Gastrocnemius medialis (tissue), 4 donors: Measurements from ENCODE around the gene RNF2.

Experiments used
- CTCF ChIP-seq, 5 experiments: fragments of 450-650 bp in 3 of 5; fragments of 200-600 bp in 2 of 5; sonication (generic) in 2 of 5; IDR thresholded peaks in 4 of 5; conservative IDR thresholded peaks in 1 of 5; 1 replicate in 4 of 5; 2 replicates in 1 of 5; pipeline ENCODE4 v1.5.1; 2016 to 2019; ENCODE audit warnings: antibody characterized with exemption in 5 of 5, mild to moderate bottlenecking in 3 of 5, moderate library complexity in 3 of 5
- POLR2A ChIP-seq, 2 donors: fragments of 450-650 bp; IDR thresholded peaks; one replicate each; pipeline ENCODE4 v1.6.1; 2017; ENCODE audit warnings: antibody characterized with exemption in 2 of 2, mild to moderate bottlenecking in 2 of 2, moderate library complexity in 2 of 2

- TF ChIP-seq CTCF (IDR thresholded peaks at IDR 0.05 in 4 of 5, conservative IDR thresholded peaks at IDR 0.05 in 1 of 5) (no peak), POLR2A (IDR thresholded peaks at IDR 0.05) (no peak)
These were observed 64.8 kb downstream of the RNF2 start for GRCh38 chr1:185110145-185110544.
